Measurements from ENCODE around the gene GPD2.
"Not testable (repeated sequence)": the region's sequence is repeated elsewhere in the genome, so short reads cannot be mapped to it uniquely, and the experiment has no call there.

GPD2 gene

DNA sequence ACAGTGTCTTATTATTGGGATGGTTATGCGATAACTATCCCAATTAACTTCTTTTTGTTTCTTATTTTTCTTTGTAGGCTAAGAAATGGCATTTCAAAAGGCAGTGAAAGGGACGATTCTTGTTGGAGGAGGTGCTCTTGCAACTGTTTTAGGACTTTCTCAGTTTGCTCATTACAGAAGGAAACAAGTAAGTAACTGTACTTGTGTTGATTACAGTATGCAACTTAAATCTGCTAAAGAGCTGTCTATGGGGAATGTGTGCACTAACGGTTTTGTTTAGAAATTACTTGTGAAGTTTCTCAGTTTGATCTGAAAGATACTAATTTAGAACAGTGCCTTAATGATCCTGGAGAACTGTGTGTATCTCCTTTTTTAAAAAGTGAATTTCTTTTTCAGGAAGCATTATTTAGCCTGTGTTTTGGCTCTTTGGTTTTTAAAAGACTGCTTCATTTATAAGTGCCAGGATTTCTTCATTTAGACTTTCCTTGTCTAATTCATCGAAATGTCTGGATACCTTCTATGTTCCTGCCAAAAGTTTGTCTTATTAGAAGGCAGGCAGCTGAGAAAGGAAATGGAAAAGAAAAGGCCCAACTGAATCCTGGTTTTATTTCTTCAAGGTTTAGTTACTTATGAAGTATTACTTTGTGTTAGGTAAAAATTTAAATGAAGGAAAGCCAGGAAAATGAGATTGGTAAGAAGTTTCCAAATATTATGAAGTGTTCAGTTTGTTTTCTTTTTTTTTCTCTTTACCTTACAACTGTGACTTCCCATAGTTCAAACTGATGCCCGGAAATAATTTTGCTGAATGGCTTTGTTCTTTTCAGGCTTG lies 40.1 kb downstream of the GPD2 start:
- no peak for DNase-seq

DNA sequence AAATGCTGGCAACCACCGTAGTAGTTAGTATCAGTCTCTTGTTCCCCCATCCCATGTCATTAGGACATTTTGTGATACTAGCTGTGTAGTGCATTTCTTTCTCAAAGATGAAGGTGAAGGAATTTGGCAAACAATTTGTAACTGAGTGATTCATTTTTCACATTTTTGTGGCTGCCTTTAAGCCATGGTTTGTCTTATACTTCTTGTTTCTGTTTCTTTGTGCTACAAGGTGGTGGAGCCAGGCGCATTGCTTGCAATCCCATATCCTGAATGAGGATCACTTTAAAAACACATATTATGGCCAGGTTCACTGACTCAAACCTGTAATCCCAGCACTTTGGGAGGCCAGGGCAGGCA lies 40.6 kb downstream of the GPD2 start:
- no peak for DNase-seq

- DNase-seq: no peak
Measured at GRCh38 chr2:156480376-156480775, 44.2 kb downstream of the GPD2 start.

DNA sequence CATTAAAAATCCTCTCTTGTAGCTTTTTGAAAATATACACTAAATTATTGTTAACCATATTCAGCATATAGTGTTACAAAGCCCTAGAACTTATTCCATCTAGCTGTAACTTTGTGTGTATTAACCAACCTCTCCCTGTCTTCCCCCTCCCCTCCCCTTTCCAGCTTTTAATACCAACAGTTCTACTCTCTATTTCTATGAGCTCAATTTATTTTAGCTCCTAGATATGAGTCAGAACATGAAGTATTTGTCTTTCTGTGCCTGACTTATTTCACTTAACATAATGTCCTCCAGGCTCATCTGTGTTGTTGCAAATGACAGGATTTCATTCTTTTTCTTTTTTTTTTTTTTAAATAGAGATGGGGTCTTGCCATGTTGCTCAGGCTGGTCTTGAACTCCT lies 45.1 kb downstream of the GPD2 start:
- DNase-seq: no peak

DNA sequence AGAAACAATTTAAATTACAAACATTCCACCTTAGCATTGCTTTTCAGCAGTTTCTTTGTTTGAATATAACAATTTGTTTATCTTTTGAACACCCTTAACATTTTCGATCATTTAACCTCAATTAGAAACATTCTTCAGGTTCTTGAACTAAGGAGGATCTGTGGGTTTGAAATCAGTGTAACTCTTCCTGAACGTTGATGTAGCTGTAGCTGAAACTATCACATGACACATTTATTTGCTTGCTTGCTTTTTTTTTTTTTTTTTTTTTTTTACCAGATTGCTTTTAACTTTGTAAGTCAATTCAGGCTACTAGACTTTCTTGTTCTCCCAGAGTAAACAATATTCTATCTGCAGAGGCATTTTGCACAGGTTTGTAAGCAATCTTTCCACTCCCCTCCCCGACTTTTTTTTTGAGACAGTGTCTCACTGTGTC lies 47.6 kb downstream of the GPD2 start:
- no peak for DNase-seq

DNA sequence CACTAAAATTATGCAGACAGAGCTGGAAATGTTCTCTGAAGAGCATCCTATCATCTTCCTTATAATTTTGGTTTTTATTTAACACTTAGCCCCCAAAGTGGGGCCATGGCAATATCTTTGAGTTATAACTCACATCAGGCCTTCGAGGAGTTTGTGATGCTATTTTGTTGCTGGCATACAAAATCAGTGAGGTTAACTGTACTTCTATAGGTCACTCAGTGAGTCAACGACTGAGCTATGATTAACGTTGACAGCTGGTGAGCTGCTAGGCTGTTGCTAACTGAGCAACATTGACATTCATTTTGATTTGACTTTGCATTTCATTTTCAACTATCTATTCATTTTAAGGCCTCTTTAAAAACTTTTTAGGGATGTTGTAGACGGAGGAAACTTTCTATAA lies 50.0 kb downstream of the GPD2 start:
- no peak for DNase-seq

DNA sequence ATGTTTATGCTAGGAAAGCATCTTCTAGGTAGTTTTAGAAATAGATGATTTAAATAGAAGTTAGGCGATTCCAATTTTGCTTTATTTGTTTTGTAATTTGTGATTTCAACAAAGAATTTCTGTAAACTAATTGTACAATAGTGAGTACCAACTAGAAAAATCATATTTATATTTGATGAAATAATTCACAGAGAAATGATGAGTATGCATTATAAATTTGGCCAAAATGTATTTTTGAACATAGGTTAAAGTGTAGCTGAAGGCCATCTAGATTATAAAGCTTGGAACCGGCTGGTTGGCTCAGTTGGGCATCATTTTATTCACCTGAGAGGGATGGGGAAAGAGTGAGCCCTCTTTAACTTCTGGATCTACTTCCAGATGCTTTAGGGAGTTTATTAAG lies 50.4 kb downstream of the GPD2 start:
- DNase-seq: no peak

GRCh38 chr2:156489195-156489594 lies 53.0 kb downstream of the GPD2 start:
- DNase-seq: no peak

DNA sequence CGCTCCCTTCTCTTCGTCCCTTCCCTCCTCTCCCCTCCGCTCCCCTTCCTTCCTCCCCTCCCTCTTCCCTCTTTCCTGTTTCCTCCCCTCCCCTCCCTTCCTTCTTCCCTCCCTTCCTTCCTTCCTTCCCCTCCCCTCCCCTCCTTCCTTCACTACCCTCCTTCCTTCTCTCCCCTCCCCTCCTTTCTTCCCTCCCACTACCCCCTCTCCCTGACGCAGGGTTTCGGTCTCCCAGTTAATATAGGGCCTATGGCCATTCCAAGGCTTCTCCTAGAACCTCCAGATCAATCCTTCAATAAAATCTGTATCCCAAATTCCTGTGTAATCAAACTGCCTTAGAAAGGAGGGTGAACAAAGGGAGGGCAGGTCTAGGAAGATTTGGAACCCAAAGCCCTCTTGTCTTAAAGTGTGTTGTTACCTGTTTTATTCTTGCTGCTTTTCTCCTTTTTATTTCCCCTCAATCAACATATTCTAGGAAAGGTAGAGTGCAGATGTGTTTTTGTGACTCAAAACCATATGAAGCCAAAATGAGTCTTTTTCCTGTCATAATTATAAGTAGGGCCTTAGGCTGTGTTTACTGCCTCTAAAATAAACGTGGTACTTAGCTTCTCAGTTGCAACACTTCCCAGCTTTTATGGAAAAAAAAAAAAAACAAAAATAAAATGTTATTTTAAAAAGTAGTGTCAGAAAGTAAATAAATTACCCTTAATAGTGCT lies 53.7 kb downstream of the GPD2 start:
- DNase-seq: no peak

GRCh38 chr2:156490466-156490840 lies 54.3 kb downstream of the GPD2 start:
- DNase-seq: no peak

DNA sequence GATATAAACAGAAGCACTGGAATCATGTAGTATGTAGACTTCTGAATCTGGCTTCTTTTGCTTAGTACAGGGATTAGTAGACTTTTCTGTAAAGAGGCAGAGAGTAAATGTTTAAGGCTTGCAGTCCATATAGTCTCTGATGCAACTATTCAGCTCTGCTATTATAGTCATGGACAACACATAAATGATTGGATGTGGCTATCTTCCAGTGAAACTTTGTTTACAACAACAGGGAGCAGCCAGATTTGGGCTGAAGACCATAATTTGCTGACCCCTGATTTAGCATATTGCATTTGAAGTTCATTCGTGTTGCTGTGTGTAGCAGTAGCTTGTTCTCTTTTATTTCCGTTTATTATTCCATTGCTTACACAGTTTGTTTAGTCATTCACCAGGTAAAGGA lies 55.0 kb downstream of the GPD2 start:
- DNase-seq: no peak

GRCh38 chr2:156492979-156493378 lies 56.8 kb downstream of the GPD2 start:
- no peak for DNase-seq

DNA sequence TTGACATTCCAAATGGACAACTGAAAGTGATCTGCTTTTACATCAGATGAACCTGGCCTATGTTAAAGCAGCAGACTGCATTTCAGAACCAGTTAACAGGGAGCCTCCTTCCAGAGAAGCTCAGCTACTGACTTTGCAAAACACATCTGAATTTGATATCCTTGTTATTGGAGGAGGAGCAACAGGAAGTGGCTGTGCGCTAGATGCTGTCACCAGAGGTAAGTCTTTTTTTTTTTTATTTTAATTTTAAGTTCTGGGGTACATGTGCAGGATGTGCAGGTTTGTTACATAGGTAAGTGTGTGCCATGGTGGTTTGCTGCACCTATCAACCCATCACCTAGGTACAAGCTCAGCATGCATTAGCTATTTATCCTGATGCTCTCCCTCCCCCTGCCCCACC lies 59.8 kb downstream of the GPD2 start:
- not testable (repeated sequence) for DNase-seq

DNA sequence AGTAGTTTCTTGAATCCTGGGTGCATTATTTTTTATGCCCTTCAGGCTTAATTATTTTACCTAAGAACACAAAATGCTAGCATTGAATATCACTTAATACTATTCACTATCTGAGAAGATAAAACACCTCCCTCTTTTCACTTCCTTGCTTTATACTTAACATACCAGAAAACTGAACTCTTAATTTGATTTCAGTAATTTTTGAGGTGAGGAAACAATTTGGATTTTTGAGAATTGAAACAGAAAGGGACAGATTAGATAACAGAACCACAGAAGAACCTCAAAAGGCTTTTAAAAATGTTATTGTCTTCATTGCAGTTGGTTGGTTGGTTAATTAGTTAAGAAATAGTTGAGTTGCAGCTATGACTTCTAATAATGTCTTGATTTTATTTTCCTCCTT lies 69.5 kb downstream of the GPD2 start:
- DNase-seq: no peak

DNA sequence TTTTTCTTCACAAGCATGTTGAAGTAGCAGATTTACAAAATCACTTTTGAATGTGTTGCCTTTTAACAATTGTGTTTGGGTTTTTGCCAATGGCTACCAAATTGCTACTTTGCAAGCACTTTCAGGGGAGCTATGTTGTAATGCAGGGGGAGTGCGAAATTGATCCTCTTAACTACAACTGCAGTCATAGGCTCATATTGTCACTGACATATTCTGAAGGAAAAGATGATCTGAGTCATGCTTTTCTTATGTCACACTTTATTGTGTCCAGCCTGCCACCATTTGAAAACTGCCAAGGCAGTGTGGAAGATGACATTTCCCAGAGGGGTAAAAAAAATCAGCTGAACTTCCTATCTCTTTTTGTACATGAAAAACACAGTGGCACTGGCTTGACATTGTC lies 74.9 kb downstream of the GPD2 start:
- DNase-seq: no peak

DNA sequence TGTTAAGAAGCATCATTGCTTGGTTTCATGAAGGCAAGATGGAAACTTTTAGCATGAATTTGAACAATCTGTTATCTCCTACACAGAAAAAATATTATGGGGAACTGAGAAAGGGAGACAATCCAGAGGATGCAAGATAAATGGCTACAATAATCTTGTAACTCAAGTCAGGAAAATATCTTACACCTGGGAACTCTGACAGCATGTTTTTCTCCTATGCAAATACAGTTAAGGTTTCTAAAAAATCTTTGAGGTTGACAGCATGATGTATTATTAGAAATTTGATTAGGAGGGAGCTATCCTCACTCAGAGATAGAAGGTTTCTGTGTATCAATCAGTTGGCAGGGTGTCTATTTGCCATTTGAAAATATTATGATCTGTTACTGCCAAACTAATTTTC lies 75.6 kb downstream of the GPD2 start:
- no peak for DNase-seq

- DNase-seq: no peak
Measured at GRCh38 chr2:156512451-156512850, 76.3 kb downstream of the GPD2 start.

- DNase-seq: no peak
Measured at GRCh38 chr2:156513219-156513618, 77.0 kb downstream of the GPD2 start.

DNA sequence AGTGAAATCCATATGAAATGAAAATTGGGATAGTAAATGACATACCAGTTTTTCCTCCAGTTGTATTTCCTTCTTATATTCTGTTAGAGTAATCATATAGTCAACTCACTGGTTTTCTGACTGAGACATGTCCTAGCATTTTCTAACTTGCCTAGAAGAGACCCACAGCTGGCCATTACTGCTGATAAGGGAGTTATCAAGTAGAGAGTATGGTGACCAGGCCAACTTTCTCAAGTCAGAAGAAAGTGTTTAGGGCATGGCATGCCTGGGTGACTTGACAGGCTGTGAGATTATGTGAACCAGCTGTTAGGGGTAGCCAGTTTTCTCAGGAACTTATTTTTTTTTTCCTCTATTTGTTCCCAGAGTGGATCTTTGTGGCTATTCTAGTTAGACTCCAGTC lies 81.2 kb downstream of the GPD2 start:
- DNase-seq: no peak

GRCh38 chr2:156518138-156518537 lies 82.0 kb downstream of the GPD2 start:
- DNase-seq: no peak

- DNase-seq: no peak
Measured at GRCh38 chr2:156522864-156523440, 86.8 kb downstream of the GPD2 start.

DNA sequence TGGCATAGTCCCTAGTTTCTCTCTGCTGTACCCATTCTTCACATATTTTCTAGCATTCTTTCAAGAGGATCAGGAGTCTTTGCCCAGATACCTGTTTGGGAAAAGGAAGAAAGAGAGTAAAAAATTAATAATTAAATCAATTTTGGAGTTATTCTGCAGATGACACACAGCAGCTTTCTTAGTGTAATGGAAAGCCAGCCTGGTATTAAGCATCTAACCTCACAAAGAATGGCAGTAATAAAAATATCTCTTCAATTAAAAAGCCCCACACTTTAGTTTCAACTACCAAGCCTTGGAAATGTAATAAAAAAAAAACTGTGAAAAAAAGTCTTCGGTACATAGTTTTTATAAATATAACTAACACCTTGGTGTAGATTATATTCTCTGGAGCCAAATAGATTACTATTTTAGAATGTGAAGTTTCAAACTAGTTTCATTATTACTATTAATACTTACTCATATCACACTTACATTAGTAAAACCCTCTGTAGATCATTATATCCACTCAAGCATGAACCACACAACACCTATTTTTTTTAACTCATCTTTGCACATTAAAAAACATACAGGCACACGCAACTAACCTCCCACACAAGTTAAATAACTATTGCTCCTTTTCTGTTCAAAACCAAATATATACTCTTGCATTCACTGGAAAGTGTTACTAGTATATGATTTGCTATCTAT lies 90.9 kb downstream of the GPD2 start:
- no peak for DNase-seq

GRCh38 chr2:156528583-156528982 lies 92.4 kb downstream of the GPD2 start:
- DNase-seq: not testable (repeated sequence)

DNA sequence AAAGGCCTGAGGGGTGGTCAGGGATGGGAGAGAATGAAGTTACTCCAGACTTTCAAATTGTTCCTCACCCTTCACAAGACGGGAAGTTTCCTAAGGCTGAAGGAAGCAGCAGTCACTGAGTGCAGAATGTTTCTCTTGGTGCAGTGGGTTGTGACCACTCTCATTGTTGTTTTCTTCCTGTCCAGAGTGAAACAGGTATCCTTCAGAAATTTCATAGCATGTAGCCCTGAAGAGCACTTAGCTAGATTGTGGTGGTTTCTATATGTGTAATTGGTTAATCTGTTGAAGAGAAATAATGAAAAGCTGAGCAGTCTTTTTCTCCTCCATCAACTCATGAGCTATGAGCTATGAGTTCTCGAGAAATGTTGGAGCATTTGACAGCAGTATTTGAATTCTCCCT lies 96.8 kb downstream of the GPD2 start:
- no peak for DNase-seq

Data from amniotic stem cell (primary cell).